ENCODE results near the gene UGT1A8.

DNA sequence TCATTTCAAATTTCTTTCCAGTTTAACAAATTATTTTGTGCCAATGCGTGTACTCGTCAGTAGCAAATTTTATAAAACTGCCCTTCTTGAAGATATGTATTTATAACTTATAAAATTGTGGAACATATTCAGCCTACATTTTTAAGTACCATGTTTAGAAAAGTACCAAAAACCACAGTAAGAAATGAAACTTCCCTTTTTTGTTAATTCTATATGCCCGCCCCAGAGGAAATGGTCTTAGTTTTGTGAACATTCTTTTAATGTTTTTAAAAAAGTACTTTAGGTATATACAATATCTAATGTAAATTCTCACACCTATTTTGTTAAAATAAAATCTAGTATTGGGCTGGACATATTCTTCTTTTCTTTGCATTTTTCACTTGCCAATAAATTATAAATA lies 55.5 kb downstream of the UGT1A8 start:
- TF ChIP-seq, protein P1, sequence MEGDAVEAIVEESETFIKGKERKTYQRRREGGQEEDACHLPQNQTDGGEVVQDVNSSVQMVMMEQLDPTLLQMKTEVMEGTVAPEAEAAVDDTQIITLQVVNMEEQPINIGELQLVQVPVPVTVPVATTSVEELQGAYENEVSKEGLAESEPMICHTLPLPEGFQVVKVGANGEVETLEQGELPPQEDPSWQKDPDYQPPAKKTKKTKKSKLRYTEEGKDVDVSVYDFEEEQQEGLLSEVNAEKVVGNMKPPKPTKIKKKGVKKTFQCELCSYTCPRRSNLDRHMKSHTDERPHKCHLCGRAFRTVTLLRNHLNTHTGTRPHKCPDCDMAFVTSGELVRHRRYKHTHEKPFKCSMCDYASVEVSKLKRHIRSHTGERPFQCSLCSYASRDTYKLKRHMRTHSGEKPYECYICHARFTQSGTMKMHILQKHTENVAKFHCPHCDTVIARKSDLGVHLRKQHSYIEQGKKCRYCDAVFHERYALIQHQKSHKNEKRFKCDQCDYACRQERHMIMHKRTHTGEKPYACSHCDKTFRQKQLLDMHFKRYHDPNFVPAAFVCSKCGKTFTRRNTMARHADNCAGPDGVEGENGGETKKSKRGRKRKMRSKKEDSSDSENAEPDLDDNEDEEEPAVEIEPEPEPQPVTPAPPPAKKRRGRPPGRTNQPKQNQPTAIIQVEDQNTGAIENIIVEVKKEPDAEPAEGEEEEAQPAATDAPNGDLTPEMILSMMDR (IDR thresholded peaks at IDR 0.05; ENCODE audit: low read depth, low read length): no peak
- TF ChIP-seq EZH2phosphoT487 (IDR thresholded peaks at IDR 0.05; ENCODE audit: low read depth): no peak

All from OCI-LY3 (cell line).